ENCODE results near the gene SIRT3. TPM values are rescaled to one million over a fixed set of nuclear protein-coding genes. Genes with fewer than 3 reads are reported as not detected.

SIRT3 gene
- total and polyA plus RNA-seq, 2 of the 13 experiments (the other 11 are each of a cell fraction or from before 2014, with no cell fraction given), result 15.1 to 18.2 TPM

DNA sequence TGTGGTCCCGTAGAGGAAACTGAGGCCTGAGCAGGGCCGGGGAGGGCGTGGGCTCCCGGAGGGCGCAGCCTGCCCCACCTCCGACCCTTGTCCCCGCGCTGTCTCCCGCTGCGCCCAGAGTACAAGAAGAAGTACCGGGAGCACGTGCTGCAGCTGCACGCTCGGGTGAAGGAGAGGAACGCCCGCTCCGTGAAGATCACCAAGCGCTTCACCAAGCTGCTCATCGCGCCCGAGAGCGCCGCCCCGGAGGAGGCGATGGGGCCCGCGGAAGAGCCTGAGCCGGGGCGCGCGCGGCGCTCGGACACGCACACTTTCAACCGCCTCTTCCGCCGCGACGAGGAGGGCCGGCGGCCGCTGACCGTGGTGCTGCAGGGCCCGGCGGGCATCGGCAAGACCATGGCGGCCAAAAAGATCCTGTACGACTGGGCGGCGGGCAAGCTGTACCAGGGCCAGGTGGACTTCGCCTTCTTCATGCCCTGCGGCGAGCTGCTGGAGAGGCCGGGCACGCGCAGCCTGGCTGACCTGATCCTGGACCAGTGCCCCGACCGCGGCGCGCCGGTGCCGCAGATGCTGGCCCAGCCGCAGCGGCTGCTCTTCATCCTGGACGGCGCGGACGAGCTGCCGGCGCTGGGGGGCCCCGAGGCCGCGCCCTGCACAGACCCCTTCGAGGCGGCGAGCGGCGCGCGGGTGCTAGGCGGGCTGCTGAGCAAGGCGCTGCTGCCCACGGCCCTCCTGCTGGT is 44.0 kb upstream of the SIRT3 start (continued):
- TF ChIP-seq ZFY (CRISPR knock-in tag; IDR thresholded peaks at IDR 0.05) (0 out of 2 replicates have a peak, but pooled peaks have one; percentile 12), ZFP36 (IDR thresholded peaks at IDR 0.05; ENCODE audit: borderline replicate concordance, low read depth, low read length, partially characterized antibody) (no peak), MAFF (IDR thresholded peaks at IDR 0.05; ENCODE audit: low read depth, low read length) (no peak), FOXA1 (IDR thresholded peaks at IDR 0.05) (no peak), FOXA1 (CRISPR knock-in tag; IDR thresholded peaks at IDR 0.05) (no peak), SMYD3 (CRISPR knock-in tag; IDR thresholded peaks at IDR 0.05) (no peak), ZFP36L2 (CRISPR knock-in tag; IDR thresholded peaks at IDR 0.05) (no peak), ZNF761 (CRISPR knock-in tag; conservative IDR thresholded peaks at IDR 0.05) (no peak), MED1 (CRISPR knock-in tag; IDR thresholded peaks at IDR 0.05) (no peak), PCBP2 (optimal IDR thresholded peaks at IDR 0.05; ENCODE audit: low read depth, low read length, poor library complexity, severe bottlenecking) (no peak), ZNF12 (CRISPR knock-in tag; IDR thresholded peaks at IDR 0.05) (no peak), ZSCAN31 (CRISPR knock-in tag; IDR thresholded peaks at IDR 0.05; ENCODE audit: low read depth) (no peak), EED (CRISPR knock-in tag; IDR thresholded peaks at IDR 0.05) (0 out of 2 replicates have a peak, but pooled peaks have one; percentile 22), HNRNPK (IDR thresholded peaks at IDR 0.05; ENCODE audit: low read depth, low read length, poor library complexity, severe bottlenecking) (no peak), ZFX (CRISPR knock-in tag; IDR thresholded peaks at IDR 0.05; ENCODE audit: low read depth) (no peak), NKX3-1 (CRISPR knock-in tag; IDR thresholded peaks at IDR 0.05) (peak; percentile 31; the same call in 1 of the 2 replicates)
- TF ChIP-seq, protein P1, sequence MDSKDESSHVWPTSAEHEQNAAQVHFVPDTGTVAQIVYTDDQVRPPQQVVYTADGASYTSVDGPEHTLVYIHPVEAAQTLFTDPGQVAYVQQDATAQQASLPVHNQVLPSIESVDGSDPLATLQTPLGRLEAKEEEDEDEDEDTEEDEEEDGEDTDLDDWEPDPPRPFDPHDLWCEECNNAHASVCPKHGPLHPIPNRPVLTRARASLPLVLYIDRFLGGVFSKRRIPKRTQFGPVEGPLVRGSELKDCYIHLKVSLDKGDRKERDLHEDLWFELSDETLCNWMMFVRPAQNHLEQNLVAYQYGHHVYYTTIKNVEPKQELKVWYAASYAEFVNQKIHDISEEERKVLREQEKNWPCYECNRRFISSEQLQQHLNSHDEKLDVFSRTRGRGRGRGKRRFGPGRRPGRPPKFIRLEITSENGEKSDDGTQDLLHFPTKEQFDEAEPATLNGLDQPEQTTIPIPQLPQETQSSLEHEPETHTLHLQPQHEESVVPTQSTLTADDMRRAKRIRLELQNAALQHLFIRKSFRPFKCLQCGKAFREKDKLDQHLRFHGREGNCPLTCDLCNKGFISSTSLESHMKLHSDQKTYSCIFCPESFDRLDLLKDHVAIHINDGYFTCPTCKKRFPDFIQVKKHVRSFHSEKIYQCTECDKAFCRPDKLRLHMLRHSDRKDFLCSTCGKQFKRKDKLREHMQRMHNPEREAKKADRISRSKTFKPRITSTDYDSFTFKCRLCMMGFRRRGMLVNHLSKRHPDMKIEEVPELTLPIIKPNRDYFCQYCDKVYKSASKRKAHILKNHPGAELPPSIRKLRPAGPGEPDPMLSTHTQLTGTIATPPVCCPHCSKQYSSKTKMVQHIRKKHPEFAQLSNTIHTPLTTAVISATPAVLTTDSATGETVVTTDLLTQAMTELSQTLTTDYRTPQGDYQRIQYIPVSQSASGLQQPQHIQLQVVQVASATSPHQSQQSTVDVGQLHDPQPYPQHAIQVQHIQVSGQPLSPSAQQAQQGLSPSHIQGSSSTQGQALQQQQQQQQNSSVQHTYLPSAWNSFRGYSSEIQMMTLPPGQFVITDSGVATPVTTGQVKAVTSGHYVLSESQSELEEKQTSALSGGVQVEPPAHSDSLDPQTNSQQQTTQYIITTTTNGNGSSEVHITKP (CRISPR knock-in tag; IDR thresholded peaks at IDR 0.05; ENCODE audit: low read depth), result no peak
- TF ChIP-seq, protein P2, sequence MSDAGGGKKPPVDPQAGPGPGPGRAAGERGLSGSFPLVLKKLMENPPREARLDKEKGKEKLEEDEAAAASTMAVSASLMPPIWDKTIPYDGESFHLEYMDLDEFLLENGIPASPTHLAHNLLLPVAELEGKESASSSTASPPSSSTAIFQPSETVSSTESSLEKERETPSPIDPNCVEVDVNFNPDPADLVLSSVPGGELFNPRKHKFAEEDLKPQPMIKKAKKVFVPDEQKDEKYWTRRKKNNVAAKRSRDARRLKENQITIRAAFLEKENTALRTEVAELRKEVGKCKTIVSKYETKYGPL (CRISPR knock-in tag; IDR thresholded peaks at IDR 0.05), result no peak
- TF ChIP-seq, protein P3, sequence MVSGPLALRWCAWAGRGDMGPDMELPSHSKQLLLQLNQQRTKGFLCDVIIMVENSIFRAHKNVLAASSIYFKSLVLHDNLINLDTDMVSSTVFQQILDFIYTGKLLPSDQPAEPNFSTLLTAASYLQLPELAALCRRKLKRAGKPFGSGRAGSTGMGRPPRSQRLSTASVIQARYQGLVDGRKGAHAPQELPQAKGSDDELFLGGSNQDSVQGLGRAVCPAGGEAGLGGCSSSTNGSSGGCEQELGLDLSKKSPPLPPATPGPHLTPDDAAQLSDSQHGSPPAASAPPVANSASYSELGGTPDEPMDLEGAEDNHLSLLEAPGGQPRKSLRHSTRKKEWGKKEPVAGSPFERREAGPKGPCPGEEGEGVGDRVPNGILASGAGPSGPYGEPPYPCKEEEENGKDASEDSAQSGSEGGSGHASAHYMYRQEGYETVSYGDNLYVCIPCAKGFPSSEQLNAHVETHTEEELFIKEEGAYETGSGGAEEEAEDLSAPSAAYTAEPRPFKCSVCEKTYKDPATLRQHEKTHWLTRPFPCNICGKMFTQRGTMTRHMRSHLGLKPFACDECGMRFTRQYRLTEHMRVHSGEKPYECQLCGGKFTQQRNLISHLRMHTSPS (CRISPR knock-in tag; IDR thresholded peaks at IDR 0.05; ENCODE audit: low read depth), result peak; percentile 67; the same call in 1 of the 2 replicates
- TF ChIP-seq, protein P4, sequence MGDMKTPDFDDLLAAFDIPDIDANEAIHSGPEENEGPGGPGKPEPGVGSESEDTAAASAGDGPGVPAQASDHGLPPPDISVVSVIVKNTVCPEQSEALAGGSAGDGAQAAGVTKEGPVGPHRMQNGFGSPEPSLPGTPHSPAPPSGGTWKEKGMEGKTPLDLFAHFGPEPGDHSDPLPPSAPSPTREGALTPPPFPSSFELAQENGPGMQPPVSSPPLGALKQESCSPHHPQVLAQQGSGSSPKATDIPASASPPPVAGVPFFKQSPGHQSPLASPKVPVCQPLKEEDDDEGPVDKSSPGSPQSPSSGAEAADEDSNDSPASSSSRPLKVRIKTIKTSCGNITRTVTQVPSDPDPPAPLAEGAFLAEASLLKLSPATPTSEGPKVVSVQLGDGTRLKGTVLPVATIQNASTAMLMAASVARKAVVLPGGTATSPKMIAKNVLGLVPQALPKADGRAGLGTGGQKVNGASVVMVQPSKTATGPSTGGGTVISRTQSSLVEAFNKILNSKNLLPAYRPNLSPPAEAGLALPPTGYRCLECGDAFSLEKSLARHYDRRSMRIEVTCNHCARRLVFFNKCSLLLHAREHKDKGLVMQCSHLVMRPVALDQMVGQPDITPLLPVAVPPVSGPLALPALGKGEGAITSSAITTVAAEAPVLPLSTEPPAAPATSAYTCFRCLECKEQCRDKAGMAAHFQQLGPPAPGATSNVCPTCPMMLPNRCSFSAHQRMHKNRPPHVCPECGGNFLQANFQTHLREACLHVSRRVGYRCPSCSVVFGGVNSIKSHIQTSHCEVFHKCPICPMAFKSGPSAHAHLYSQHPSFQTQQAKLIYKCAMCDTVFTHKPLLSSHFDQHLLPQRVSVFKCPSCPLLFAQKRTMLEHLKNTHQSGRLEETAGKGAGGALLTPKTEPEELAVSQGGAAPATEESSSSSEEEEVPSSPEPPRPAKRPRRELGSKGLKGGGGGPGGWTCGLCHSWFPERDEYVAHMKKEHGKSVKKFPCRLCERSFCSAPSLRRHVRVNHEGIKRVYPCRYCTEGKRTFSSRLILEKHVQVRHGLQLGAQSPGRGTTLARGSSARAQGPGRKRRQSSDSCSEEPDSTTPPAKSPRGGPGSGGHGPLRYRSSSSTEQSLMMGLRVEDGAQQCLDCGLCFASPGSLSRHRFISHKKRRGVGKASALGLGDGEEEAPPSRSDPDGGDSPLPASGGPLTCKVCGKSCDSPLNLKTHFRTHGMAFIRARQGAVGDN (CRISPR knock-in tag; IDR thresholded peaks at IDR 0.05), result peak; percentile 69
